Amniotic epithelial cell (primary cell): ENCODE results near the gene SLC25A6.
"Not testable (repeated sequence)": the region's sequence is repeated elsewhere in the genome, so short reads cannot be mapped to it uniquely, and the experiment has no call there.

Experiments
- DNase-seq: peaks from one replicate; pipeline ENCODE4 v3.0.0-alpha.2; 2010; ENCODE audit warnings: low read depth

Gene SLC25A6

DNA sequence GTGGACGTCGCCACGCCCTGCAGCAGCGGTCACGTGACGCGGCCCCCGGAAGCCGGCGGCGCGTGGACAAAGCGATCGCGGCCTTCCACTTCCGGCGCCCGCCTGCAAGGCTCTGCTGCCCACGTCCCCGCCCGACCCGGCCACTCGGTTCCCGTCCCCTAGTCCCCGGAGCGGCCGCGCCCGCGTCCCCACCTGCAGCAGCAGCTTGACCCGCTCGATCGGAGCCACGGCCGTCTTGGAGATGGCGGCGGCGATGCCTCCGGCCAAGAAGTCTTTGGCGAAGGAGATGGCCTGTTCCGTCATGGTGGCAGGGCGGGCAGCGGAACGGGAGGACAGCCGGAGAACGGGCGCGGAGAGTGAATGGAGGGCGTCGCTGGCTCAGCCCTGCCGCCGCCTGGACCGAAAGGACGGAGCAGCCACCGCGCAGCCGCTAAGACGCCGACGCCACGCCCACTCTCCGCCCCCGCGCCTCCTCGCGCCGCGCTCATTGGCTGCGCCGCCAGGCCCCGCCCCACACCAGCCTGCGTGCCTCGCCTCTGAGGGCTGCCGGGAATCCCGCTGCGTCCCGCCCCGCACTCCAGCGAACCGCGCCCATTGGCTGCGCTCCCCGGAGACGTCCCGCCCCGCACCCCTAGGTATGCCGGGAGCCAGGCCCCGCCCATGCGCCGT is at the start of gene SLC25A6:
SLC25A6 (minus strand) TSS at position 407 of the 669 bp plus-strand sequence; CDS start at position 303, 104 bp downstream.
- peak; percentile 93 for DNase-seq

DNA sequence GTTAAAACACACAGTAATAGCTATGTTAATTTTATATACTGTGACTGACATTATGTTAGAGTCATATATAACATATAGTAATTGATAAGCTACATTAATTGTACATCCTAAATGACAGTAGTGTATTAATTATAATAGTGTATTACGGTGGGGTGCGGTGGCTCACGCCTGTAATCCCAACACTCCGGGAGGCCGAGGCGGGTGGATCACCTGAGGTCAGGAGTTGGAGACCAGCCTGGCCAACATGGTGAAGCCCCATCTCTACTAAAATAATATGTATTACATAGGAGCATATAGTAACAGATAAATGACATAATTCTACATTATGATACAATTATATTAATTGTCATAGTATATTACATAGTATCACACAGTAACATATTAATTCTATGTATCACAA is 48.6 kb upstream of the SLC25A6 start:
- DNase-seq = no peak

DNA sequence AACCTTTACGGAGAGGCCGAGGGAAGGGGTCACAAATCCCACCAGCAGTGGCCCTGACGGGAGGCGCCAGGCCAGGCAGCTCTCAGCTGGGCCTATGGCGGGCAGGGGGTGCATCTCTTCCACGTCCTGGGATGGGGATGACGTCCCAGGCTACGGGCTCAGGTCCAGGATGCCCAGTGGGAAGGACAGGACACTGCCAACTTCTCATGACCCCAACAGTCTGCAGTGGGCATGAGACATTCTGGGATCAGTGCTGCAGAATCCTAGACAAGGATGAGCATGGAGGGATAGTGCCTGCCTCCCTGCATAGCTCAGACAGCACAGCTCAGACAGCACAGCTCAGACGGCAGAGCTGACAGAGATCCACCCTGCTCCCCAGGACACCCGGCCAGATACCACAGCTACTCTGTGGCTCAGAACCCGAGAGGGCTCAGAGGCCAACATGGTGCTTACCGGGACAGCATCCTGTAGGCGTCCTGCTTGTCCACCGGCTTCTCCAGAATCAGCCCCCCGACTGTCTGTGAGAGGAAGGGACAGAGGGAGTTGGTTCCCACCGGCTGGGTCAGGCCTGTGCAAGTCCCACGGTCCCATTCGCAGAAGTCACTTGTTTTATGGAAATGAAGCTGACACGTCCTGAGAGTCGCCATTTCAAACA is 43.5 kb upstream of the SLC25A6 start:
- no peak for DNase-seq

DNA sequence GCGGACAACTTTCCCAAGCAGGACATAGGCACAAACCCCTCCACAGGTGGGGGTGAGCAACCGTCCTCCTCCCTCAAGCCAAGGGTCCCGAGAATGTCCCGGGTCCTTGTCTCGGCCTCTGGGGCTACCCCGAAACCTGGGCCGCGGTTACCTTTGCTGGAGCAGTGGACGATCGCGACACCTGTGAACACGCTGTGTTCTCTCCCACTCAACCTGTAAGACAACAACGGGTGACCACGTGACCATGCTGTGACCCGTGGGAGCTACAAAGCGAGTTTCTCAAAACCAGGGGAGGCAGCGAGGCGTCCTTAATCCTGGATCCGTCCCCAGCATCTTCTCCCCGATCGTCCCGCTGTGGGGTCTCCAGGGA is 42.9 kb upstream of the SLC25A6 start:
- DNase-seq = no peak

DNA sequence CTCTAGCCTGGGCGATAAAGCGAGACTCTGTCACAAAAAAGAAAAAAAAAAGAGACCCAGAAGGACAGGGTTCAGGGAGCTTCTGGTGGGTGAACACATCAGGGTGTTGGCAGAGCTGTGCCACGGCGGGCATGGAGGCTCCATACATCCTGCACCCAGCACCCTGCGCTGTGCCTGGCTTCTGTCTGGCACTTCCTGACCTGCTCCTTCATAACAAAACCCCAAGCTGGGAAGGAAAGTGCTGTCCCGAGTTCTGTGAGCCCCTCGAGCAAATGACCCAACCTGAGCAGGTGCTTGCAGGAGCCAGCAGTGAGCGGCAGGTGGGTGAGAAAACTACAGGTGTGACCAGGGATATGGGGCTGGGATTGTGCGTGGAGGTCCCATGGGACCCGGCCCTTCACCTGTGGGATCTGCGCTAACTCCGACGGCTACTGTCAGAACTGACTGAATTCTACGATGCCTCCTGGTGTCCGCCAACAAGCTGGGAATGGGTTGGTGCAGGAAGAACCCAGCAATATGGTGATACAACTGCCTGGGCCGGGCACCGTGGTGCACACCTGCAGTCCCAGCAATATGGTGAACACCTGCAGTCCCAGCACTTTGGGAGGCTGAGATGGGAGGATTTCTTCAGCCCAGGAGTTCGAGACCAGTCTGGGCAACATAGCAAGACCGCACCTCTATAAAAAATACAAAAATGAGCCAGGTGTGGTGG is 41.9 kb upstream of the SLC25A6 start:
- DNase-seq = no peak

DNA sequence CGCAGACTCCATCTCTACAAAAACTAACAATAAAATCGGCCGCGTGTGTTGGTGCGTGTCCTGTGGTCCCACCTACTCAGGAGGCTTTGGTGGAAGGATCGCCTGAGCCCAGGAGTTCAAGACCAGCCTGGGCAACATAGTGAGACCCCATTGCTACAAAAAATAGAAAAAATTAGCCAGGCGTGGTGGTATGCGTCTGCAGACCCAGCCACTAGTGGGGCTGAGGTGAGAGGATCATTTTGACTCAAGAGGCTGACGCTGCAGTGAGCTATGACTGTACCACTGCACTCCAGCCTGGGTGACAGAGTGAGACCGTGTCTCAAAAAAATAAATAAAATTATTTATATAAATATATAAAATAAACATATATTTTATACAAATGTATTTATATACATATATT is 38.5 kb upstream of the SLC25A6 start:
- no peak for DNase-seq

DNA sequence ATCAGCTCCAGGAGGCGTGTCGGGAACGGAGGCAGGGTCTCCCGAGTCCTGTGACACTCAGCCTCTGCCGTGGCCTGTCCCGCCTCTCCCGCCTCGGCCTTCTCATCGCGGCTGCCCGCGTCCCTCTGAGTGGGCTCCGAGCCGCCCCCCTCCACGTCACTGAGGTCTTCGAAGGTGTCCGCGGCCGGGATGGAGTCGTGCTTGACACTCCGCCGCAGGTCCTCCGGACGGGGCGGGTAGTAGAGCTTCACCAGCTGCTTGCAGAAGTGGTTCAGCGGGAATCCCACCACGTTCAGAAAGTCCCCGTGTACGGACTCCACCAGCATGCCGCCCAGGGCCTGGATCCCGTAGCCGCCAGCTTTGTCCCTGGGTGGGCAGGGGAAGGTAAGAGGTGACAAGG is 35.8 kb upstream of the SLC25A6 start:
- no peak for DNase-seq

DNA sequence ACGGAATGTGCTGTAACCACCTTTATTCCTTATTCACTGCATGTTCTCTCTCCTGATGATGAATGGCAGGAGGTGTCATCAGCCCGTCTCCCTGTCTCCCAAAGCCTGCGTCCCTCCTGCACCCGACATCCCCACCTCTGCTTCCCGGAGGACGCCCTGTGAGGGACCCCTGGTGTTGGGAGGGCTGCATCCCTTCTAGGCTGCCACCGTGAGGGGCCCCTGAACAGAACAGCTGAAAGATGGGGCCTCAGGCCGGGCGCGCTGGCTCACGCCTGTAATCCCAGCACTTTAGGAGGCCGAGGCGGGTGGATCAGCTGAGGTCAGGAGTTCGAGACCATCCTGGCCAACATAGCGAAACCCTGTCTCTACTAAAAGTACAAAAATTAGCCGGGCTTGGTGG is 34.4 kb upstream of the SLC25A6 start:
- DNase-seq = not testable (repeated sequence)

DNA sequence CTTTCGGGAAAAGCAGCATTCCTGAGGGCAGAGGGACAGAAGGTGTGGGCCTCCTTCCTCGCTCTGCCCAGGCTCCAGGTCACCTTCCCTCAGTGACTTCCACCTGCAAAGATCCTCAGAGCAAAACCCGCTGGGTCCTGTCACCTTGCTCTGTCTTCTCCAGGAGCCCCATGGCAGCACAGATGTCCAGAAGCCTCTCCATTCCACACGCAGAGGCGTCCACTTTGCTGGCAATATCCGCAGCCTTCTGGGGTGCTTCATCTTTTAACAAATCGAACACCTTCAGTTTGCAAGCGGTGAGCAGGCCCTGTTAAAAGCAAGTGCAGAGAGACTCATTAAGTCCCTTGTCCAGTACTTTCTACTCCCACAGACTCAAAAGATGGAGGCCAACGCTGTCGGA is 33.5 kb upstream of the SLC25A6 start:
- no peak for DNase-seq

DNA sequence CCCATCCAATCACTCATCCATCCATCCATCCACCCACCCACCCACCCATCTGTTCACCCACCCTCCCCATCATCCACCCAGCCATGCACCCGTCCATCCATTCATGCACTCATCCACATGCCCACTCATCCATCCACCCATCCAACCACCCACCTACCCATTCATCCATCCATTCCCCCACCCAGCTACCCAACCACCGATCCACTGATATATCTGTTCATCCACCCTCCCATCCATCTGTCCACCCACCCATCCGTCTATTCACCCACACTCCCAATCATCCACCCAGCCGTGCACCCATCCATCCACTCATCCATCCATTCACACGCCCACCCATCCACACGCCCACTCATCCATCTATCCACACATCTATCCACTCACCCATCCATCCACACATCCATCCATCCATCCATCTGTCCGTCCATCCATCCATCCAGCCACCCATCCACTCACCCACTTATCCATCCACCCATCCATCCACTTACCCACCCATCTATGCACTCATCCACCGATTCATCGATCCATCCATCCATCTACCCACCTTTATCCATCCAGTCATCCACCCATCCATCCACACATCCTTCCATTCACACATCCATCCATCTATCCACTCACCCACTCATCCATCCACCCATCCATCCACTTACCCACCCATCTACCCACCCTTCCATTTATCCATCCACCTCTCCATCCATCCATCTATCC is 32.4 kb upstream of the SLC25A6 start:
- no peak for DNase-seq

DNA sequence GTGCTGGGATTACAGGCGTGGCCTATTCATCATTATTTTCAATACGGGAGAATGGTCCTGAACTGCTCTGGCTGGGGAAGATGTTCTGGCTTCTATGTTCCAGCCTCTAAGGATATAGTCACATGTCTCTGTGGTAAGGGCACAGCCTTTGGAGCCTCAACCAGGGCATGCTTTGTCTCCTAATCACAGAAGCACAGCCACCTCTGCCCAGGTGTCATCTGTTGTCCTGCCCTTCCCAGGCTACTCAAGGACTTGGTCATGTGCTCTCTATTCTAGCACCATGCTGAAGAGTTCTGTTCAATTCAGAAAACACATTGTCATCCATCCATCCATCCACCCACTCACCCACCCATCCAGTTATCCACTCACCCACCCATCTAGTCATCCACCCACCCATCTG is 31.3 kb upstream of the SLC25A6 start:
- DNase-seq = no peak

DNA sequence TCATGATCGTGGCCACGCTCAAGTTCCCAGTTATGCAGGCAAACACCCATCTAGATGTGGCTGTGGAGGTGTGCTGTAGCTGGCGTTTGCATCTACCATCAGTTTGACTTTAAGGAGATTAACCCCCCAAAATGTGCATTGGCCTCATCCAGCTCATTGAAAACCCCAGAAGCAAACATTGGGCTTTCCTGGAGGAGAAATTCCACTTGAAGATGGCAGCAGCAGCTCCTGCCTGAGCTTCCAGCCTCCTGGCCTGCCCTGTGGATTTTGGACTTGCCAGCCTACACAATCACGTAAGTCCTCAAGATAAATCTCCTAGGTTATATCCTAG is 30.2 kb upstream of the SLC25A6 start:
- DNase-seq = no peak

DNA sequence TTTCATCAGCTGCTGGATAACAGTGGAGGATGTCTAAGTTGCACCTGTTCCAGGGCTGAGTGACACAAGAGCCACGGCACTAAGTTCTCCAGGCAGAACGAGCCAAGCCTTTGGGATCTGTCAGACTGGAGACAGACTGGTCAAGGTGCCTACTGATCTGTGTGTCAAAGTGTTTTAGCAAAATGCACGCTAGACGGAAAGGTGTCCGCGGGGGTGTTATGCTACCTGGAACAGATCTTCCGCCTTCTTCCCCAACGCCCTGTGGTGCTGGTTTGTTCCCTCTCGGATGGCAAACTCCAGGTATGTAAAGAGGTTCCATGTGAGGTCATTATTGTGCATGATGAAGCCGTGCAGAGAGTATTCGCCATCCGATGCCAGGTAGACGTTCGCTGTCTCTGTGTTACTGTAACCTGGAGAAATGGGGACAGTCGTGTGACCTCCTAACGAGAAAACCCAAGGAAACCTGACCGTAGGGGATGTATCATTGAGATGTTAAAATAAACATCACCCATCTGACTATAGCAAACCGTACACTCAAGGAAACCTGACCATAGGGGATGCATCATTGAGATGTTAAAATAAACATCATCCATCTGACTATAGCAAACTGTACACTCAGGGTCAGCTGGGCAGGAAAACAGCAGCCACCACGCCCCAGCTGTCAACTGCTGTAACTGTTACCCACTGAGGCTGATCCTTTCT is 29.7 kb upstream of the SLC25A6 start:
- DNase-seq = peak; percentile 10

DNA sequence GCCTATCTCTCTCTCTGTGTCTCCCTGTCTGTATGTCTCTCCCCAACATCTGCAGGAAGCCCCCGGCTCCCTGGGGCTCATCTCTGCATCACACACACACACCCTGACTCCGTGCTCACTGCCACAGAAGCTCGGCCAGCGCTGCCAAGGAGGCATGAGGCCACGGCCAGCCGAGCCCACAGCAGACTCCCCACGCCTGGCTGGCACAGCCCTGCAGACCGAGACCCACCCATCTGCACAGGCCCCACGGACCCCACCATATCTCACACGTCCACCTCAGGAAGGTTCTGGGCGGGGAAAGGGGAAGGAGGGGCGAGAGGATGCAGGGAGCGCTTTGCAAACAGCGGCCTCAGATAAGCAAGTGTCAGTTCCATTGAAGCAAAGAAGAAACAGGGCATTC is 28.5 kb upstream of the SLC25A6 start:
- no peak for DNase-seq

DNA sequence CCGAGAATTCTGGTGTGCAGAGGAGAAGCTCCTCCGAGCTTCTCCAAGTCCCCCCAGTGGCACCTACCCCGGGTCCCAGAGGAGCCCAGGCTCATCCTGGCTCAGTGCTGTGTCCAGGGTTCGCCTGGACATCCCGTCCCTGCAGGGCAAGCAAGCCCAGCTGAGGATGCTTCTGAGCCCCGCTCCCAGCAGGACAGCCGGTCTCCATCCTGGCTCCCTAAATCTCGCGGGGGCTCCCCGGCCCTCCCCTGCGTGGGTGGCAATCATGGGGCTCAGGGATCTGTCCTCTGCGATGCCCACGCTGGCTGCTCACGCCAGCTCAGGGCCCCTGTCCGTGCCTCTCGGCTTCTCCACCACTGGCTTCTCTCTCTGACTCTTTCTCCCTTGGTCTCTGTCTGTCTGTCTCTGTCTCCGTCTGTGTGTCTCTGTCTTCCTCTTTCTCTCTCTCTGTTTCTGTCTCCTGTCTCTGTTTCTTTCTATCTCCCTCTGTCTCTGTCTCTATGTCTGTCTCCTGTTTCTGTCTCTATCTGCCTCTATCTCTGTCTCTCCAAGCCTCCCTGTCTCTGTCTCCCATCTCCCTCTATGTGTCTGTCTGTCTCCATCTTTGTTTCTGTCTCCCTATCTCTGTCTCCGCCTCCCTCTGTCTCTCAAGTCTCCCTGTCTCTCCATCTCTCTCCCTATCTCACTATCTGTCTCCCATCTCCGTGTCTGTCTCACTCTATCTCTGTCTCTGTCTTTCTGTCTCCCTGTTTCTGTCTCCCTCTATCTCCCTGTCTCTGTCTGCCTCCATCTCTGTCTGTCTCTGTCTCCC is 27.8 kb upstream of the SLC25A6 start:
- no peak for DNase-seq

DNA sequence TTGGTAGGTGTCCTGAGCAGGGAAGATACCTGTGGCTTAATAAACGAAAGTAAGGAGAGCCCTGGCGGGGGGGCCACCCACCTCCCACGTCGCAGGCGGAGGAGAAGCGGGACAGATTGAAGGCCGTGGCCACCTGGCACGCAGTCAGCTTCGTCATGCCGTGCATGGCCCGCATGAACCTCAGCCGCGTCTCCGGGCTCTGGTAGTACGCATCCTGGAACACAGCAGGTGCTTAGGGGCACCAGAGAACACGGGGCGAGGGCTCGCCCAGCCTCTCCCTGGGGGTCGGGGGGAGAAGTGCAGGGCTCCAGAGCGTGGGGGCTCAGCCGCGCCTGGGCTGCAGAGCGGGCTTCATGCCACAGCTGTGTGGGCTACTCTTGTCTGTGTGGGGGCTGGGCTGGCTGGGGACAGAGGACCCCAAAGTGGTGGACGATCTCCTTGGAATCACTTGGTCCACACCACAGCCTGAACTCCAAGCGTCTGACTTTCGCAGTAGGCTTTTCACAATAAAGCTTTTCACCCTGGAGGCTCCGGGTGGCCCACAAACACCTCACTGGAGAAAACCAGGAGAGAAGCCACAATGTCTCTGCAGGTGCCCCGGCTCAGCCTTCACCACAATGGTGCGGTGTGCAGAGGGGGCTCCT is 27.1 kb upstream of the SLC25A6 start:
- DNase-seq = no peak

DNA sequence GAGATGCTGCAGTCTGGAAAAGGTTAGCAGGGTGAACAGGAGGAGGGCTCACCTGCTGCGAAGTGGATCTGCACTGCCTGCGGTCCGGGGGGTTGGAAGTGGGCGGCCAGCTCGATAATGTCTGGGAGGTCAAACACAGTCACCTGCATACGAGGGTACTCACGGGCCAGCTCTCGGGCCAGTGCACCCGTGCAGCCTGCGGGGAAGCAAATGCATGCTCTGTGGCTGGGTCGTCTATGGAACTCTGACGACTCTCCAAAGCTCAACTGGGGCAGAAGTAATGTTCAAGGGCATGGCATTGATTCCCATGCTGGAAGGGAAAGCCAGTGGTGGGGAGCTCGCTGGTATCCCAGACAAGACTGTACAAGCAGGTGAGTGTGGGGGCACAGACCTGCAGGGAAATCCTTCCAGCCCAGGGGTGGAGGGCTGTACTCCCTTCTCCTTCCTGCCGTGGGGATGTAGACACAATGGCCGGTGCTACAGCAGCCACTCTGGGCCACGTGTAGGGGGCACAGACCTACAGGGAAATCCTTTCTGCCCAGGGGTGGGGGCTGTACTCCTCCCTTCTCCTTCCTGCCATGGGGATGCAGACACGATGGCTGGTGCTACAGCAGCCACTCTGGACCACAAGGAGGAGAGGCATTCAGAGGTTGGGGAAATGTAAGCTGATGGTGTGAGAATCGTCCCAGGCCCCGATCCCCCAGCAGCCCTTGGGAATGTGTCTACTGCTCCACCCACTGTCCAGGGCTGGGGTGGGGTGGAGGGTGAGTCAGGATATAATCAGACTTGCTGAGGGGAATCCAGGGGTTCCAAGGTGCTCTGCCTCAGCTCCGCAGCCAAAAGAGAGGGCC is 26.2 kb upstream of the SLC25A6 start:
- DNase-seq = no peak

DNA sequence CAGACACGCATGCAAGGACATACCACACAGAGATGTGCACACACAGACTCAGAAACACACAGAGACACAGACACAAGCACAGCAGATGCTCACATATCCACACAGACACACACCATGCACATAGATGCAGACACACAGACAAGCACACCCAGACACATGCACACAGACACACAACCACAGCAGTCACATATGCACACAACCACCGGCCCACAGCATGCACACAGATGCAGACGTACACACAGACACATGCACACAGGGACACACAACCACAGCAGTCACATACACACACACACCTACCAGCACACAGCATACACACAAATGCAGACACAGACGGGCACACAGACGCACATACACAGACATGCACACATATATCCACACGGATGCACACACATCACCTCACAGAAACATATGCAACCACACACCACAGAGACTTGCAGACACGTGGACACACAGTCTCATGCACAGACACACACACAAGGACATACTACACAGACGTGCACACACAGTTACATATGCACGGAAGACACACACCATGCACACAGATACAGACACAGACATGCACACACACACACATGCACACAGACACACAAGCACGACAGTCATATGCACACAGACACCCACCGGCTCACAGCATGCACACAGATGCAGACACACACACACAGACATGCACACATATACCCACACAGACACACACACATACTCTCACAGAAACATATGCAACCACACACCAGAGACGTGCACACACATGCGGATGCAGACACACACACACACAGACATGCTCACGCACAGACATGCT is 25.2 kb upstream of the SLC25A6 start:
- no peak for DNase-seq

DNA sequence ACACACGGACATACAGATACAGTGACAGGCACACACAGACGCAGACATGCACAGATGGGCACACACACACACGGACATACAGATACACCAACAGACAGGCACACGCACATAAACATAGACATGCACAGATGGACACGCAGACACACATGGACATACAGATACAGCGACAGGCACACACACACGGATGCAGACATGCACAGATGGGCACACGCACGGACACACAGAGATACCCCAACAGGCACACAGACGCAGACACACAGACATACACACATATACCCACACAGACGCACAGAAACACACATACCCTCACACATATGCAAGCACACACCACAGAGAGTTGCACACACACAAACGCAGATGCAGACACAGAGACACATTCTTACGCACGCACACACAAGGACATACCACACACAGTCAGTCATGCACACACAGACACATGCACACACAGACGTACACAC is 24.4 kb upstream of the SLC25A6 start:
- no peak for DNase-seq
